GM23338 (cell line): ENCODE data around the gene MMP1.

Experiments
- CREB1 ChIP-seq: fragments of 250-450 bp; sonication (Bioruptor Pico); IDR thresholded peaks from 2 replicates; pipeline ENCODE4 v1.5.0; 2020; ENCODE audit warnings: low read depth, mild to moderate bottlenecking, moderate library complexity
- CTCF ChIP-seq, 2 experiments: fragments of 200-600 bp in 1 of 2; sonication (generic) in 1 of 2; conservative IDR thresholded peaks; 2 replicates each; pipeline versions ENCODE4 v1.5.1 to v1.6.1; 2016 to 2017; ENCODE audit warnings: antibody characterized with exemption in 2 of 2, low read depth in 2 of 2, mild to moderate bottlenecking in 2 of 2, moderate library complexity in 1 of 2
- ETS1 ChIP-seq: IDR thresholded peaks from 2 replicates; pipeline ENCODE4 v1.6.1; 2016; ENCODE audit warnings: antibody characterized with exemption
- EZH2 ChIP-seq: fragments of 200-600 bp; sonication (generic); IDR thresholded peaks from one replicate; pipeline ENCODE4 v1.8.0; 2017; ENCODE audit warnings: antibody characterized with exemption, mild to moderate bottlenecking, low read depth; ENCODE audit not compliant: unreplicated experiment
- EZH2phosphoT487 ChIP-seq: fragments of 200-600 bp; sonication (generic); IDR thresholded peaks from one replicate; pipeline ENCODE4 v1.8.1; 2018; ENCODE audit warnings: antibody characterized with exemption; ENCODE audit not compliant: unreplicated experiment
- JUNB ChIP-seq: IDR thresholded peaks from one replicate; pipeline ENCODE4 v1.6.1; 2016; ENCODE audit warnings: antibody characterized with exemption; ENCODE audit not compliant: unreplicated experiment
- NANOG ChIP-seq: IDR thresholded peaks from 2 replicates; pipeline ENCODE4 v1.6.1; 2016; ENCODE audit warnings: antibody characterized with exemption, borderline replicate concordance
- POLR2AphosphoS5 ChIP-seq: IDR thresholded peaks from 2 replicates; pipeline ENCODE4 v1.6.1; 2016; ENCODE audit warnings: antibody characterized with exemption, low read depth
- REST ChIP-seq: IDR thresholded peaks from one replicate; pipeline ENCODE4 v1.6.1; 2018; ENCODE audit warnings: antibody characterized with exemption; ENCODE audit not compliant: unreplicated experiment
- STAT1 ChIP-seq: IDR thresholded peaks from one replicate; pipeline ENCODE4 v1.6.1; 2016; ENCODE audit warnings: antibody characterized with exemption; ENCODE audit not compliant: unreplicated experiment
- ZNF114 ChIP-seq: fragments of 250-450 bp; sonication (Bioruptor Pico); IDR thresholded peaks from 2 replicates; pipeline ENCODE4 v1.5.0; 2020; ENCODE audit warnings: mild to moderate bottlenecking, moderate library complexity
- ZNF331 ChIP-seq: fragments of 250-450 bp; sonication (Bioruptor Pico); IDR thresholded peaks from 2 replicates; pipeline ENCODE4 v1.5.0; 2020; ENCODE audit warnings: low read depth, mild to moderate bottlenecking, moderate library complexity
- ZNF462 ChIP-seq: fragments of 250-450 bp; sonication (Bioruptor Pico); IDR thresholded peaks from 2 replicates; pipeline ENCODE4 v1.5.0; 2020; ENCODE audit warnings: mild to moderate bottlenecking, moderate library complexity

GRCh38 chr11:102842930-102843329 is 45.0 kb upstream of the MMP1 start:
- TF ChIP-seq CTCF (conservative IDR thresholded peaks at IDR 0.05; ENCODE audit: low read depth in 2 of 2) (no peak), EZH2phosphoT487 (no peak), POLR2AphosphoS5 (no peak), CREB1 (CRISPR knock-in tag) (no peak), REST (no peak), EZH2 (no peak), ZNF331 (no peak), ZNF462 (no peak), ETS1 (no peak), JUNB (no peak), STAT1 (no peak), ZNF114 (no peak), NANOG (no peak)
